A549 (cell line): ENCODE data around the gene BCAS4.

Source experiments
- CHD2 ChIP-seq: fragments of 150-350 bp; IDR thresholded peaks from 2 replicates; pipeline ENCODE4 v1.6.1; 2014; ENCODE audit warnings: low read length; ENCODE audit not compliant: partially characterized antibody
- CTCF ChIP-seq: fragments of >200 bp; sonication (Bioruptor Twin); formaldehyde crosslinking; IDR thresholded peaks from 3 replicates; pipeline ENCODE4 v1.5.1; 2016
- EP300 ChIP-seq, 2 experiments: fragments of >200 bp; sonication (Bioruptor Twin); formaldehyde crosslinking; IDR thresholded peaks; 2 replicates in 1 of 2; 3 replicates in 1 of 2; pipeline ENCODE4 v1.6.1; 2016 to 2017
- REST ChIP-seq: fragments of 200-600 bp; sonication (generic); IDR thresholded peaks from 2 replicates; pipeline ENCODE4 v1.6.1; 2016; ENCODE audit warnings: antibody characterized with exemption, mild to moderate bottlenecking, moderate library complexity

- no peak for TF ChIP-seq CHD2
- no peak for TF ChIP-seq REST
- TF ChIP-seq EP300 (IDR thresholded peaks at IDR 0.05) = no peak
- TF ChIP-seq CTCF = no peak
Measured at GRCh38 chr20:50821994-50822393, 27.1 kb downstream of the BCAS4 start.
